Epithelial cell of esophagus (primary cell): ENCODE results near the gene ANK2.

Experiments
- DNase-seq: peaks from one replicate; pipeline ENCODE4 v3.0.0; 2010; ENCODE audit warnings: low read depth
- H3K4me3 ChIP-seq: 2 replicates; pipeline ENCODE4 v1.5.1; 2011; ENCODE audit warnings: mild to moderate bottlenecking, low read length, control low read depth
- CTCF ChIP-seq: IDR thresholded peaks from 2 replicates; pipeline ENCODE4 v1.5.1; 2011; ENCODE audit warnings: low read depth, mild to moderate bottlenecking, low read length, control low read depth, inconsistent platforms; ENCODE audit not compliant: insufficient read depth; ENCODE audit errors: missing control alignments

The ANK2 gene

GRCh38 chr4:113411496-113411938 lies 362.1 kb downstream of the ANK2 start:
- TF ChIP-seq CTCF: peak; percentile 7
- DNase-seq: peak; percentile 94
- no peak overlapping the region for H3K4me3 ChIP-seq

GRCh38 chr4:113419631-113420030 lies 370.2 kb downstream of the ANK2 start:
- peak; percentile 54 for DNase-seq
- no peak overlapping the region for H3K4me3 ChIP-seq
- no peak for TF ChIP-seq CTCF

- H3K4me3 ChIP-seq: no peak overlapping the region
- no peak for DNase-seq
- TF ChIP-seq CTCF: no peak
Observed at GRCh38 chr4:113420938-113421337, 371.5 kb downstream of the ANK2 start.

GRCh38 chr4:113423631-113424030 lies 374.2 kb downstream of the ANK2 start:
- no peak for TF ChIP-seq CTCF
- DNase-seq: peak; percentile 22
- no peak overlapping the region for H3K4me3 ChIP-seq

GRCh38 chr4:113433116-113433515 lies 383.7 kb downstream of the ANK2 start:
- no peak overlapping the region for H3K4me3 ChIP-seq
- no peak for DNase-seq
- TF ChIP-seq CTCF: no peak
